Measurements from ENCODE around the gene CALN1. TPM values are rescaled to one million over a fixed set of nuclear protein-coding genes. Genes with fewer than 3 reads are reported as not detected.

CALN1 gene
- total RNA-seq, 1 experiment from 2014 or later: 0.05 TPM

- CTCF ChIA-PET: no interaction called here
- Histone ChIP-seq H3K36me3 (ENCODE audit: control insufficient read depth, insufficient read depth, low read length) (no peaks in the 10 kb centered on the region), H3K9me3 (ENCODE audit: control insufficient read depth, insufficient read depth, low read depth, low read length) (no peaks in the 10 kb centered on the region), H3K27me3 (ENCODE audit: control insufficient read depth, insufficient read depth, low read length) (no peaks in the 10 kb centered on the region), H3K27ac (ENCODE audit: low read length) (no peak overlapping the region), H3K4me1 (ENCODE audit: control insufficient read depth, insufficient read depth, low read length) (no peaks in the 10 kb centered on the region), H3K4me3 (ENCODE audit: low read depth in 2 of 2, low read length in 2 of 2) (no peak overlapping the region)
- TF ChIP-seq TCF7L2 (IDR thresholded peaks at IDR 0.05; ENCODE audit: low read depth, low read length): no peak
- TF ChIP-seq, protein P1, sequence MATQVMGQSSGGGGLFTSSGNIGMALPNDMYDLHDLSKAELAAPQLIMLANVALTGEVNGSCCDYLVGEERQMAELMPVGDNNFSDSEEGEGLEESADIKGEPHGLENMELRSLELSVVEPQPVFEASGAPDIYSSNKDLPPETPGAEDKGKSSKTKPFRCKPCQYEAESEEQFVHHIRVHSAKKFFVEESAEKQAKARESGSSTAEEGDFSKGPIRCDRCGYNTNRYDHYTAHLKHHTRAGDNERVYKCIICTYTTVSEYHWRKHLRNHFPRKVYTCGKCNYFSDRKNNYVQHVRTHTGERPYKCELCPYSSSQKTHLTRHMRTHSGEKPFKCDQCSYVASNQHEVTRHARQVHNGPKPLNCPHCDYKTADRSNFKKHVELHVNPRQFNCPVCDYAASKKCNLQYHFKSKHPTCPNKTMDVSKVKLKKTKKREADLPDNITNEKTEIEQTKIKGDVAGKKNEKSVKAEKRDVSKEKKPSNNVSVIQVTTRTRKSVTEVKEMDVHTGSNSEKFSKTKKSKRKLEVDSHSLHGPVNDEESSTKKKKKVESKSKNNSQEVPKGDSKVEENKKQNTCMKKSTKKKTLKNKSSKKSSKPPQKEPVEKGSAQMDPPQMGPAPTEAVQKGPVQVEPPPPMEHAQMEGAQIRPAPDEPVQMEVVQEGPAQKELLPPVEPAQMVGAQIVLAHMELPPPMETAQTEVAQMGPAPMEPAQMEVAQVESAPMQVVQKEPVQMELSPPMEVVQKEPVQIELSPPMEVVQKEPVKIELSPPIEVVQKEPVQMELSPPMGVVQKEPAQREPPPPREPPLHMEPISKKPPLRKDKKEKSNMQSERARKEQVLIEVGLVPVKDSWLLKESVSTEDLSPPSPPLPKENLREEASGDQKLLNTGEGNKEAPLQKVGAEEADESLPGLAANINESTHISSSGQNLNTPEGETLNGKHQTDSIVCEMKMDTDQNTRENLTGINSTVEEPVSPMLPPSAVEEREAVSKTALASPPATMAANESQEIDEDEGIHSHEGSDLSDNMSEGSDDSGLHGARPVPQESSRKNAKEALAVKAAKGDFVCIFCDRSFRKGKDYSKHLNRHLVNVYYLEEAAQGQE (IDR thresholded peaks at IDR 0.05; ENCODE audit: insufficient read depth in 1 of 2, low read depth in 2 of 2, low read length in 1 of 2): no peak
- TF ChIP-seq CTCF (IDR thresholded peaks at IDR 0.05): no peak
- no peak for TF ChIP-seq SIN3A (IDR thresholded peaks at IDR 0.05; ENCODE audit: borderline replicate concordance, insufficient read depth, low read depth, low read length)
- TF ChIP-seq POLR2AphosphoS5 (IDR thresholded peaks at IDR 0.05; ENCODE audit: low read depth, low read length): no peak
- POLR2A ChIA-PET: no interaction called here
- in situ Hi-C loops (cut with HindIII; ENCODE audit: low pct_unique_long_range_greater_than_20kb, low sequenced_read_pairs) (no loop called here), intact Hi-C loops (cut with micrococcal nuclease; ENCODE audit: unreplicated experiment) (no loop called here)
- no TSS peak for BruUV-seq (replicated peaks)
- no peak for DNase-seq (ENCODE audit: low read depth, low spot score)
- ATAC-seq: no peak
These were observed 221.2 kb downstream of the CALN1 start for GRCh38 chr7:72190919-72191318.

DNA sequence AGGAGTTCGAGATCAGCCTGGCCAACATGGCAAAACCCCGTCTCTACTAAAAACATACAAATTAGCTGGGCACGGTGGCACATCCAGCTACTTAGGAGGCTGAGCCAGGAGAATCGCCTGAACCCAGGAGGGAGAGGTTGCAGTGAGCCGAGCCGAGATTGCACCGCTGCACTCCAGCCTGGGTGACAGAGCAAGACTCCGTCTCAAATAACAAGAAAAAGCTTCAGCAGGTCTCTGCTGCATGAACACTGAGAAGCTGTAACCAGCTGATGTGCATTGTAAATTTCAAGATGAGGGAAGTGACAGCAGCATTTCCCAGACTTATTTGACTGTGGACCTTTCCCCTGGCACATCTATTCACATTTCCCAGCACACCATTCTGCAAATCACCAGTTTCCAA is 222.0 kb downstream of the CALN1 start:
- CTCF ChIA-PET: no interaction called here
- no peak for DNase-seq (ENCODE audit: low read depth, low spot score)

More for the DNA sequence above, 222.0 kb downstream of the CALN1 start:
- no peak for ATAC-seq
- Histone ChIP-seq H3K9me3 (ENCODE audit: control insufficient read depth, insufficient read depth, low read depth, low read length) (no peaks in the 10 kb centered on the region), H3K4me1 (ENCODE audit: control insufficient read depth, insufficient read depth, low read length) (no peaks in the 10 kb centered on the region), H3K4me3 (ENCODE audit: low read depth in 2 of 2, low read length in 2 of 2) (no peak overlapping the region), H3K27me3 (ENCODE audit: control insufficient read depth, insufficient read depth, low read length) (no peaks in the 10 kb centered on the region), H3K27ac (ENCODE audit: low read length) (no peak overlapping the region), H3K36me3 (ENCODE audit: control insufficient read depth, insufficient read depth, low read length) (no peaks in the 10 kb centered on the region)
- POLR2A ChIA-PET: interaction anchor here (0.6 kb wide), 1 partner anchor 21 kb away, joined by 4 read pairs; no protein-coding TSS in a partner anchor
- BruUV-seq (replicated peaks): no TSS peak
- in situ Hi-C loops (cut with HindIII; ENCODE audit: low pct_unique_long_range_greater_than_20kb, low sequenced_read_pairs): no loop called here
- TF ChIP-seq CTCF (IDR thresholded peaks at IDR 0.05): no peak
- TF ChIP-seq POLR2AphosphoS5 (IDR thresholded peaks at IDR 0.05; ENCODE audit: low read depth, low read length): no peak
- no peak for TF ChIP-seq TCF7L2 (IDR thresholded peaks at IDR 0.05; ENCODE audit: low read depth, low read length)
- TF ChIP-seq SIN3A (IDR thresholded peaks at IDR 0.05; ENCODE audit: borderline replicate concordance, insufficient read depth, low read depth, low read length): no peak
- TF ChIP-seq, protein P1 (IDR thresholded peaks at IDR 0.05; ENCODE audit: insufficient read depth in 1 of 2, low read depth in 2 of 2, low read length in 1 of 2): no peak
- intact Hi-C loops (cut with micrococcal nuclease; ENCODE audit: unreplicated experiment): no loop called here

Data from Panc1 (cell line).